Fibroblast of pulmonary artery (primary cell): ENCODE data around the gene CDK14.

Experiments used
- DNase-seq: peaks from one replicate; pipeline ENCODE4 v3.0.0-alpha.2; 2010; ENCODE audit warnings: low read depth
- H3K4me3 ChIP-seq: replicated peaks from 2 replicates; pipeline ENCODE4 v1.5.1; 2011; ENCODE audit warnings: low read depth, mild to moderate bottlenecking, control low read depth, low read length, moderate library complexity
- TF ChIP-seq, protein P1 (sequence below): IDR thresholded peaks from 2 replicates; pipeline ENCODE4 v1.5.1; 2011; ENCODE audit warnings: mild to moderate bottlenecking, control low read depth, low read length, inconsistent platforms; ENCODE audit errors: missing control alignments

Gene CDK14

DNA sequence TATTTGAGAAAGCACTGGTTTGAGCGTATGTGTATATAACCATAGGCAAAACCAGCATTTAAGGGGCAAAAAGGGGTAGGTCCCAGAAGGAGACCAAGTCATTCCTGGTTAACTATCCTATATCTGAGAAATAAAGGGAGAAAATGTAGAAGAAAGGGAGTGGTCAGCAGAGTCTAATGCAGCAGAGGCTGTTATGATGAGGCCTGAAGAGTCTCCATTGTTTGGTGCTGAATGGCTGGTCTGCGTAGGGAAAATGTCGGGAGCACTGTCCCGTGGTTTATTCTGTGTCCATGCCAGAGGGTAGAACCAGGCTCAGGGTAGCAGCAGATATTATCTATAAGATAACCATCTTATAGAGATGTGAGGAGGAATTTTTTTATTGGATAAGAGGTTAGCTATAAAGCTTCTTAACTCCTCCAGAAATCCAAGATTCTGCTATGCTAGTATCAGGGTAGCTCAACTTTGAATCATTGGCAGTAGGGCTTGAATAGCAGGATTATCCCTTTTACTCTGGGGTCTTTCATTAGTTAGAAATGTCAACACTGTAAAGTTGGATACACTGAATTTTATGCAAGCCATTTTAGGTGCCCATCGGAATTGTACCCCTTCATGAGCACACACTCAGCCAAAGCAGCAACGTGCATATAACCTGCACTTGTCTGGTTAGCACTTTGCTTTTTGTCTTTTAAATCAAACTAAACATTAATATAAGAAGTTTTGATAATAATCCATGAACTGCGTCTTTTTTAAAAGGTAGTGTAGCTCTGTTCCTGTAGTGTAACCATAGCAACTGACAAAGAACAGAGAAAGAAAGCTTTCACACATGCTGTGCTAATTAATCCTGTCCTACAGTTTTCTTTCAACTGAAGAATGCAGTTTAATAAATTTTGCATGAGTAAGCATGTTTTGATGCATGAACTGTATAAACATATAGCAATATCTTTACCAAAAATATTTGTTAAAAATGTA is 356.1 kb downstream of the CDK14 start:
- no peak overlapping the region for H3K4me3 ChIP-seq
- no peak for DNase-seq
- TF ChIP-seq, protein P1, sequence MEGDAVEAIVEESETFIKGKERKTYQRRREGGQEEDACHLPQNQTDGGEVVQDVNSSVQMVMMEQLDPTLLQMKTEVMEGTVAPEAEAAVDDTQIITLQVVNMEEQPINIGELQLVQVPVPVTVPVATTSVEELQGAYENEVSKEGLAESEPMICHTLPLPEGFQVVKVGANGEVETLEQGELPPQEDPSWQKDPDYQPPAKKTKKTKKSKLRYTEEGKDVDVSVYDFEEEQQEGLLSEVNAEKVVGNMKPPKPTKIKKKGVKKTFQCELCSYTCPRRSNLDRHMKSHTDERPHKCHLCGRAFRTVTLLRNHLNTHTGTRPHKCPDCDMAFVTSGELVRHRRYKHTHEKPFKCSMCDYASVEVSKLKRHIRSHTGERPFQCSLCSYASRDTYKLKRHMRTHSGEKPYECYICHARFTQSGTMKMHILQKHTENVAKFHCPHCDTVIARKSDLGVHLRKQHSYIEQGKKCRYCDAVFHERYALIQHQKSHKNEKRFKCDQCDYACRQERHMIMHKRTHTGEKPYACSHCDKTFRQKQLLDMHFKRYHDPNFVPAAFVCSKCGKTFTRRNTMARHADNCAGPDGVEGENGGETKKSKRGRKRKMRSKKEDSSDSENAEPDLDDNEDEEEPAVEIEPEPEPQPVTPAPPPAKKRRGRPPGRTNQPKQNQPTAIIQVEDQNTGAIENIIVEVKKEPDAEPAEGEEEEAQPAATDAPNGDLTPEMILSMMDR: no peak

DNA sequence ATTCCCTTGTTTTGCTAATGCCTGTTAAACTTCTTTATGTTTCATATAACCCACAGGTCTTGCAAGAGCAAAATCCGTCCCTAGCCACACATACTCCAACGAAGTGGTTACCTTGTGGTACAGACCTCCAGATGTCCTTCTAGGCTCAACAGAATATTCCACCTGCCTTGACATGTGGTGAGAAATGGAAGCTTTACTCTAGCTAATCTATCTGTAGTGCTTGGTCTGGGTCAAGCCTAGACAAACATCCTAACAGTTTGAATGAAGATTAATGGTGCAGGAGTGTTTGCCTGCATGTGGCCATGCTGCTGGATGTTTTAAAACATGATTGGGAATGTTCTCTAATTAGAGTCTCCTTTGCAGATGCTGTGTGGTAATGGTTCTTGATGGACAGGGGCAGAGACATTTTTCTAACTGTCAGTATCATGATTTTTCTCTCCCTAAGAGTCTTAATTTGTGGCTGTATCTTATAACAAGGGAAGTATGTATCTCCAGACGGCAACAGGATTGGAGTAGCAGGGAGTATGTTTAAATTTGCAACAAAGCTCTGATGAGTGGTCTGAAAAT is 359.6 kb downstream of the CDK14 start:
- H3K4me3 ChIP-seq: no peak overlapping the region
- no peak for DNase-seq
- TF ChIP-seq, protein P1: no peak

DNA sequence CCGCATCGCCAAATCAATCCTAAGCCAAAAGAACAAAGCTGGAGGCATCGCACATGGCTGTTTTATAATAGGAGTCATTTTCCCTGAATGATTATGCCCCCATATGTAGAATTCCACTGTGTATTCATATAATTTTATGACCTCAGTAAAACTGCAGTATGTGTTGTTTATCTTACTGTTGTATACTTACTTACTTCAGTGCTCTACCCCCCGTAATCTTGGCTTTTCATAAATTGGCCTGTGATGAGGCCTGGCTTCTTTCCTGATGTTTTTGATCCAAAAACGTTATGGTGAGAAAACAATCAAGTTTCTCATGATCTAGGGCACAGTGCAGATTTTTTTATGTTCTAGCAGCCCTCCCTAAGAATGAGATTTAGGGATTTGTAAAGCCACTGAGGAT is 361.8 kb downstream of the CDK14 start:
- DNase-seq: no peak
- TF ChIP-seq, protein P1: no peak
- H3K4me3 ChIP-seq: no peak overlapping the region

DNA sequence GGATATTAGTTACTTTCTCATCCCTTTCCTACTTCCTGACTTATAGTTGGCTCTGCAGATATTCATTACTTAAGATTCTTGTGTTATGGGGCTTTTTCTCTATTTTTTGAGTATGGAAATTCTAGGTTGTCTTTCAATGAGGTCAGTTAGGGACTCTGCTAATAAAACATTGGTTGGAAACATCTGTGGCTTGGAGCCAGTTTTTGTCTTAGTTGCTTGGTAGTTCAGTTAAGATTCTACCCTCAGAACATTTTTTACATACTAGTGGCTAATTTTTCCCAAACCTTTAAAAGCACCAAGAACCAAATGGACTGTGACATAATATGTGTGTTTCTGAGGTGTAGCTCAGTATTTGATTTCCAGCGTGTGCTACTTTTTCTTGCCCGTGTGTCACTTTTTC is 362.5 kb downstream of the CDK14 start:
- no peak overlapping the region for H3K4me3 ChIP-seq
- peak; percentile 74 for DNase-seq
- TF ChIP-seq, protein P1: no peak

DNA sequence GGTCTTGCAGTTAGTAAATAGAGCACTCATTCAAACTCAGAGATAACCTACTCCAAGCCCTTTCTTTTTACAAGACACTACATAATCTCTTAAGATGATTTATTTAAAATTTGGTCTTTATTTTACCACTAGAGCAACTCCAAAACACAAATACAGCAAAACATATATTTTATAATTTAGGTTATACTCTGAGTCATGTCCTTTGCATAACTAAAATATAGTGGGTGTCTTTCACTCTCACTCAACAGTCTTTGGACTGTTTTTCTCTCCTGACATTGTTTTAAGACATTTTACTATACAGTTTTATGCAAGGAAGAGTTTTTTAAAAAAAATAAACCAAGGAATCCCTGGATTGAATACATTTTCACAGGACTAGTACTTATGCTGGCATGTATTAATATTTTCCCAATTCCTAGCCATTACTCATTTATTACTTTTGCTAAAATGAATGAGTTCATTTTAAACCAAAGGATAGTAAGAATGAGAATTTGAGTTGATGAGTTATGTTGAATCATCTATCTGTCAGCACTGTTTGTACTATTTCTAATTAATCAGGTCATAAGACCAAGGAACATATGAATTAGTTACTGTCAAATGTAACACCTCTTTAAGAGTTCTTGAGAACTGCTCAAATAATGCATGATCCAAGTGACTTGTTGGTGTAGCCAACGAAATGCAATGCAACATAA is 365.1 kb downstream of the CDK14 start:
- TF ChIP-seq, protein P1: no peak
- H3K4me3 ChIP-seq: no peak overlapping the region
- DNase-seq: no peak

GRCh38 chr7:90965211-90965610 is 369.1 kb downstream of the CDK14 start:
- TF ChIP-seq, protein P1: no peak
- H3K4me3 ChIP-seq: no peak overlapping the region
- no peak for DNase-seq
